GM12801 (cell line): ENCODE results near the gene RAMACL.

Experiments used
- CTCF ChIP-seq: IDR thresholded peaks from one replicate; pipeline ENCODE4 v1.5.1; 2011; ENCODE audit warnings: control low read depth; ENCODE audit not compliant: insufficient read length; ENCODE audit errors: extremely low read depth

The RAMACL gene

DNA sequence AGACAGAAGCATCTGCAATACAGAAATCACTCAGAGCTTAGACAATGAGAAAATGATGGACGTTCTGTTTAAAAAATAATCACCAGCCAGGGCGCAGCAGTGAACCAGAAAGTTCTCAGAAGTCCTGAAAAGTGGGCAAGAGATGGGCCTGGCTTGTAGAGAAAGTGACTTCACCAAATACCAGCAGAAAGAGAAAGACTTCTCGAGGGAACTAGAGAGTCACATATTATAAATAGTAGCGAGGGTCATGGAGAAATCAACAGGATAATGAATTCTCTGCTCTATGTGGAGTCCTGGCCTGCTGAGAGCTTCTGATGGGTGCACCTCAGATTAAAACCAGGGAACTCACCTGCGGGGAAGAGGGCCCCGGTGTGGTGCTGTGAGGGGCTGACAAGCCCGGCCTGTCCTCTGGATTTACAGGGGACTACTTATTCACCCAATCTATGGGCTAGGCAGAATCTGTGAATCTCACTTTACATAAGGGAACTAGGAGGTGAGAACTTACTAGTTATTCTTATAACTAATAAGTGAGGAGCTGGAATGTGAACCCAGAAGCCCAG lies 5.6 kb upstream of the RAMACL start:
- TF ChIP-seq CTCF = no peak

GRCh38 chr6:166591026-166591425 lies 4.5 kb upstream of the RAMACL start:
- TF ChIP-seq CTCF = no peak

DNA sequence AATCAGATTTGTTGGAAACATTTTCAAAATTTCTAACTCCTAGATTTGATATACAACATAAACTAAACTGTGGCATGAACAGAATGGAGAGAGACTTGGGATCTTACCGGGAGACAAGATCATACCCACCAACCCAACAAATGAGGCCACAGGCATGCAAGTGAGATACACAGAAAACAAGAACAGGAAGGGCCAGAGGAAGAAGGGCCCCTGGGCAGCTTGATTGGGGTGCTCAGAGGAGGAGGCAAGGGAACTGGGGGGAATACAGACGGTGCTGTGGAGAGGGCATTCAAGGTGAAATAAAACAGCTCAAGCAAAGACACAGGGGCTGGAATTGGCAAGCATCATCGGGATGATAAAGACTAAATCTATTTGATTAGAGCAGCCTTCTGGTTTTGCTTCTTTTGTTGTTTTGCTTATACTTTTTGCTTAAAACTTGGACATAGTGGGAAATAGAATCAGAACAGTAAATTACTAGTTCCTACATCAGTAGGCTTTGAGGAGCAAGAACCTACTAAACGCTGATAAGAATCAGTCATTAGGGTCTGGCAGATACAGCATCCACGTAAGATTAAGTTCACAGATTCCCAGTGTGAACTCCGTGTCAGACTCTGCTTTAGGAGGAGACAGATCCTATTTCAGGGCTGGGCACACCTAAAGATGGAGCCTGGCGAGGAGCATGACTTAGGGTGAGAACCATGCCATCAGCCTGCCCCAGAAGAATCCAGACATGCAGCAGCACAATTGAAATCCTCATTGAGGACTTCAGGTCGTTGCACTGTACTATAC lies 3.5 kb upstream of the RAMACL start:
- no peak for TF ChIP-seq CTCF

DNA sequence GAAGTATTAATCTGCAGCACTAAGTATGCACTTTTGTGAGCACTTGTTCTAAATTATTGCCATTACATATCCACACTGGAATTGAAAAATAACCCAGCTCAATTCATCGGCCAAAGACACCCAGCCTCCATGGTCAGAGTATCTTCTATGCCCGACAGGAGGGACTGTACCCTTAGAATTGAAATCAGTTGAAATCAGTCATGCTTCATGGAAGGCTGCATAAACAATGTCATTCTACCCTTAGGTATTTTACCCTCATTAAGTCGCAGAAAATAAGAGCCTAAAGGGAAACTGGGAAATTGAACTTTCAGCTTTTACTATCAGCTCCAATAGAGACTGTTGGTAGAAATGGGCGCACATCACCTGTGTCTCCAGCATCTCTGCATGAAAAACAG lies 2.9 kb upstream of the RAMACL start:
- no peak for TF ChIP-seq CTCF

GRCh38 chr6:166588691-166589336 lies 2.3 kb upstream of the RAMACL start:
- TF ChIP-seq CTCF = no peak

GRCh38 chr6:166587631-166588413 lies 1.3 kb upstream of the RAMACL start:
- TF ChIP-seq CTCF = no peak

GRCh38 chr6:166584853-166585429 lies 1.5 kb downstream of the RAMACL start:
- TF ChIP-seq CTCF = no peak
